GM06990 (cell line): Measurements from ENCODE around the gene UBA6.

Source experiments
- DNase-seq: peaks from one replicate; pipeline ENCODE4 v3.0.0-alpha.2; 2011; ENCODE audit not compliant: insufficient read length; ENCODE audit errors: extremely low read depth
- H3K27me3 ChIP-seq: replicated peaks from 2 replicates; pipeline ENCODE4 v1.6.0; 2011; ENCODE audit warnings: low read length; ENCODE audit not compliant: control insufficient read depth, insufficient read depth
- H3K36me3 ChIP-seq: 2 replicates; pipeline ENCODE4 v1.5.1; 2011; ENCODE audit warnings: low read length; ENCODE audit not compliant: control insufficient read depth, insufficient read depth
- H3K4me3 ChIP-seq: replicated peaks from 2 replicates; pipeline ENCODE4 v1.5.1; 2011; ENCODE audit warnings: low read depth, mild to moderate bottlenecking, control low read depth, low read length
- TF ChIP-seq, protein P1 (sequence below): IDR thresholded peaks from 2 replicates; pipeline ENCODE4 v1.5.1; 2011; ENCODE audit warnings: low read length, control low read depth, mild to moderate bottlenecking, inconsistent platforms; ENCODE audit not compliant: insufficient read depth, poor library complexity, severe bottlenecking

The UBA6 gene

GRCh38 chr4:67604749-67605148 is 96.2 kb downstream of the UBA6 start:
- no peak for DNase-seq
- peaks cover 3% of the 10 kb centered on the region for H3K36me3 ChIP-seq
- TF ChIP-seq, protein P1, sequence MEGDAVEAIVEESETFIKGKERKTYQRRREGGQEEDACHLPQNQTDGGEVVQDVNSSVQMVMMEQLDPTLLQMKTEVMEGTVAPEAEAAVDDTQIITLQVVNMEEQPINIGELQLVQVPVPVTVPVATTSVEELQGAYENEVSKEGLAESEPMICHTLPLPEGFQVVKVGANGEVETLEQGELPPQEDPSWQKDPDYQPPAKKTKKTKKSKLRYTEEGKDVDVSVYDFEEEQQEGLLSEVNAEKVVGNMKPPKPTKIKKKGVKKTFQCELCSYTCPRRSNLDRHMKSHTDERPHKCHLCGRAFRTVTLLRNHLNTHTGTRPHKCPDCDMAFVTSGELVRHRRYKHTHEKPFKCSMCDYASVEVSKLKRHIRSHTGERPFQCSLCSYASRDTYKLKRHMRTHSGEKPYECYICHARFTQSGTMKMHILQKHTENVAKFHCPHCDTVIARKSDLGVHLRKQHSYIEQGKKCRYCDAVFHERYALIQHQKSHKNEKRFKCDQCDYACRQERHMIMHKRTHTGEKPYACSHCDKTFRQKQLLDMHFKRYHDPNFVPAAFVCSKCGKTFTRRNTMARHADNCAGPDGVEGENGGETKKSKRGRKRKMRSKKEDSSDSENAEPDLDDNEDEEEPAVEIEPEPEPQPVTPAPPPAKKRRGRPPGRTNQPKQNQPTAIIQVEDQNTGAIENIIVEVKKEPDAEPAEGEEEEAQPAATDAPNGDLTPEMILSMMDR = no peak
- no peak overlapping the region for H3K4me3 ChIP-seq
- H3K27me3 ChIP-seq = no peaks in the 10 kb centered on the region

- TF ChIP-seq, protein P1 = no peak
- Histone ChIP-seq H3K36me3 (peaks cover 3% of the 10 kb centered on the region), H3K27me3 (no peaks in the 10 kb centered on the region), H3K4me3 (no peak overlapping the region)
- no peak for DNase-seq
Observed at GRCh38 chr4:67604029-67604381, 97.0 kb downstream of the UBA6 start.

GRCh38 chr4:67603310-67604028 is 97.5 kb downstream of the UBA6 start:
- TF ChIP-seq, protein P1 = no peak
- Histone ChIP-seq H3K27me3 (no peaks in the 10 kb centered on the region), H3K36me3 (peaks cover 3% of the 10 kb centered on the region), H3K4me3 (no peak overlapping the region)
- DNase-seq = no peak

DNA sequence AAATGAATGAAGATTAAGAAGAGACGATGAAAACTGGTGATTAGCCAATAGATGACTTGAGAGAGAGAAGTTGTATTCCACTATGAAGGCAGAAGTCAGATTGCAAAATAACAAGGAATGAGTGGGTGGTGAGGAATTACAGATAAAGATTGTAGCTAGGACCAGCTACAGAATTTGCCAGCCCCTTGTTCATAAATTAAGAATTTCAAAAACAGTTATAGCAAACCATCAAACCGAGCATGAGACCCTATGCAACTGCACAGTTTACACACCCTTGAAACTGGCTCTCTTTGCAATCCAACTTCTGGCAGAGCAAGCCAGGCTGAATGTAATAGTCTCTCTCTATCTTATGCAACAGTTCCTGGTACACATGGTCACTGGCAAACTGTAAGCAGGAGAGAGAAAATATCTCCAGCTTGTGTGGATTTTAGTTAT is 107.2 kb downstream of the UBA6 start:
- H3K36me3 ChIP-seq = no peaks in the 10 kb centered on the region
- no peak for DNase-seq
- H3K4me3 ChIP-seq = no peak overlapping the region
- no peaks in the 10 kb centered on the region for H3K27me3 ChIP-seq
- TF ChIP-seq, protein P1 = no peak

DNA sequence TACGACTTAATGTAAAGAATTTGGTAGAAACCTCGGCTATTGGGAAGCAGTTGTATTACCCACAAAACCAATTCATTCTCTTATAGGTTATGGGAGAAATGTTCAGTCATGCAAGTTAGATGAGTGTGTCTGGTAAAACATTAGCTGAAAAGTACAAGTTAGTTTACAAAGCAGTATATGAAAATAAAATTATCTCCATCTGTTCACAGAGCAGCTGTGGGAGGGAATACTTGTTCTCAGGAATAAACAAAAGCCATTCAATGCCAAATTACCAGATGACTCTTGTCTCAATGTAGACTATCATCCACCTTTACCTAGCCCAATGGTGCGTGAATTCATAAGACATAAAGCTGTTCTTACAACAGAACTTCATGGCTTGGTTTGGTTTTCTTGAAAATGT is 113.8 kb downstream of the UBA6 start:
- no peak for DNase-seq
- Histone ChIP-seq H3K27me3 (no peaks in the 10 kb centered on the region), H3K4me3 (no peak overlapping the region), H3K36me3 (no peaks in the 10 kb centered on the region)
- TF ChIP-seq, protein P1 = no peak

DNA sequence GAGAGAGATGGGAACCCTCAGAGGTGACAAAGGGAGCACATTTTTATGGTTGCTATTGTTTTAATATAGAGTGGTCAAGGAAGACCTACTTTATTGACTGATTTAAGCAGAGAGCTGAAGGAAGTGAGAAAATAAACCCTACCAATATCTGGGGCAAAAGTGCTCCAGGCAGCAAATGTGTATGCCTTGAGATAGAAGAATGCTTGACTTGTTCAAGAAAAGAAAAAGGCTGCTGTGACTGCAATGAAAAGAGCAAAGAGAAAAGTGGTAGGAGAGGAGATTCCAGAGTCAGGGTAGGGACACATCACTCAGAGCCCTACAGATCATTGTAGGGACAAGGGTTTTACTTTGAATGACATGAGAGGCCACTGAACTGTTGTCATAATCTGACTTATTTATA is 116.5 kb downstream of the UBA6 start:
- H3K27me3 ChIP-seq = no peaks in the 10 kb centered on the region
- no peak overlapping the region for H3K4me3 ChIP-seq
- TF ChIP-seq, protein P1 = no peak
- no peaks in the 10 kb centered on the region; the same call in 1 of the 2 replicates for H3K36me3 ChIP-seq
- DNase-seq = no peak
